Ishikawa (cell line): ENCODE measurements around the gene MATN3.

Experiments used
- FOXM1 ChIP-seq: IDR thresholded peaks from 2 replicates; pipeline ENCODE4 v1.6.1; 2012; ENCODE audit warnings: low read depth, borderline replicate concordance
- RAD21 ChIP-seq: IDR thresholded peaks from 2 replicates; pipeline ENCODE4 v1.6.1; 2012; ENCODE audit warnings: low read depth
- TAF1 ChIP-seq: IDR thresholded peaks from 2 replicates; pipeline ENCODE4 v1.6.1; 2012; ENCODE audit warnings: low read depth, mild to moderate bottlenecking
- TCF12 ChIP-seq: IDR thresholded peaks from 2 replicates; pipeline ENCODE4 v1.6.1; 2012; ENCODE audit warnings: low read depth
- YY1 ChIP-seq: IDR thresholded peaks from 2 replicates; pipeline ENCODE4 v1.6.1; 2012; ENCODE audit warnings: low read depth
- TF ChIP-seq, protein P1 (sequence below): IDR thresholded peaks from 2 replicates; pipeline ENCODE4 v1.6.1; 2012; ENCODE audit warnings: low read depth, mild to moderate bottlenecking

GRCh38 chr2:20005891-20006470 lies 6.5 kb downstream of the MATN3 start:
- no peak for TF ChIP-seq TAF1
- TF ChIP-seq FOXM1, result no peak
- no peak for TF ChIP-seq RAD21
- TF ChIP-seq, protein P1, sequence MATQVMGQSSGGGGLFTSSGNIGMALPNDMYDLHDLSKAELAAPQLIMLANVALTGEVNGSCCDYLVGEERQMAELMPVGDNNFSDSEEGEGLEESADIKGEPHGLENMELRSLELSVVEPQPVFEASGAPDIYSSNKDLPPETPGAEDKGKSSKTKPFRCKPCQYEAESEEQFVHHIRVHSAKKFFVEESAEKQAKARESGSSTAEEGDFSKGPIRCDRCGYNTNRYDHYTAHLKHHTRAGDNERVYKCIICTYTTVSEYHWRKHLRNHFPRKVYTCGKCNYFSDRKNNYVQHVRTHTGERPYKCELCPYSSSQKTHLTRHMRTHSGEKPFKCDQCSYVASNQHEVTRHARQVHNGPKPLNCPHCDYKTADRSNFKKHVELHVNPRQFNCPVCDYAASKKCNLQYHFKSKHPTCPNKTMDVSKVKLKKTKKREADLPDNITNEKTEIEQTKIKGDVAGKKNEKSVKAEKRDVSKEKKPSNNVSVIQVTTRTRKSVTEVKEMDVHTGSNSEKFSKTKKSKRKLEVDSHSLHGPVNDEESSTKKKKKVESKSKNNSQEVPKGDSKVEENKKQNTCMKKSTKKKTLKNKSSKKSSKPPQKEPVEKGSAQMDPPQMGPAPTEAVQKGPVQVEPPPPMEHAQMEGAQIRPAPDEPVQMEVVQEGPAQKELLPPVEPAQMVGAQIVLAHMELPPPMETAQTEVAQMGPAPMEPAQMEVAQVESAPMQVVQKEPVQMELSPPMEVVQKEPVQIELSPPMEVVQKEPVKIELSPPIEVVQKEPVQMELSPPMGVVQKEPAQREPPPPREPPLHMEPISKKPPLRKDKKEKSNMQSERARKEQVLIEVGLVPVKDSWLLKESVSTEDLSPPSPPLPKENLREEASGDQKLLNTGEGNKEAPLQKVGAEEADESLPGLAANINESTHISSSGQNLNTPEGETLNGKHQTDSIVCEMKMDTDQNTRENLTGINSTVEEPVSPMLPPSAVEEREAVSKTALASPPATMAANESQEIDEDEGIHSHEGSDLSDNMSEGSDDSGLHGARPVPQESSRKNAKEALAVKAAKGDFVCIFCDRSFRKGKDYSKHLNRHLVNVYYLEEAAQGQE, result no peak
- TF ChIP-seq YY1, result no peak
- no peak for TF ChIP-seq TCF12
